Stimulated activated CD4-positive, alpha-beta T cell treated with anti-CD3 and anti-CD28 coated beads, Interleukin-1b, Interleukin-23, amount 100 ng/mL, for 48 hours (primary cell): Measurements from ENCODE around the gene PHKA2.

Experiments used
- DNase-seq: peaks from one replicate; pipeline ENCODE4 v3.0.0-alpha.2; 2020

The PHKA2 gene

DNA sequence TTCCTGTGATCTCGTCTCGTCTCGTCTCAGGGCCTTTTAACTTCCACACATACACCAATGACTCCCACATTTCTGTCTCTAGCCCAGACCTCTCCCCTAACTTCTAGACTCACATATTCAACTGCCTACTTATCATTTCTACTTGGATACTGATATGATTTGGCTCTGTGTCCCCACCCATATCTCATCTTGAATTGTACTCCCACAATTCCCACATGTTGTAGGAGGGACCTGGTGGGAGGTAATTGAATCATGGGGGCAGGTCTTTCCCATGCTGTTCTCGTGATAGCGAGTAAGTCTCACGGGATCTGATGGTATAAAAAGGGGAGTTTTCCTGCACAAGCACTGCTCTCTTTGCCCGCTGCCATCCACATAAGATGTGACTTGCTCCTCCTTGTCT lies 8.9 kb downstream of the PHKA2 start:
- no peak for DNase-seq

DNA sequence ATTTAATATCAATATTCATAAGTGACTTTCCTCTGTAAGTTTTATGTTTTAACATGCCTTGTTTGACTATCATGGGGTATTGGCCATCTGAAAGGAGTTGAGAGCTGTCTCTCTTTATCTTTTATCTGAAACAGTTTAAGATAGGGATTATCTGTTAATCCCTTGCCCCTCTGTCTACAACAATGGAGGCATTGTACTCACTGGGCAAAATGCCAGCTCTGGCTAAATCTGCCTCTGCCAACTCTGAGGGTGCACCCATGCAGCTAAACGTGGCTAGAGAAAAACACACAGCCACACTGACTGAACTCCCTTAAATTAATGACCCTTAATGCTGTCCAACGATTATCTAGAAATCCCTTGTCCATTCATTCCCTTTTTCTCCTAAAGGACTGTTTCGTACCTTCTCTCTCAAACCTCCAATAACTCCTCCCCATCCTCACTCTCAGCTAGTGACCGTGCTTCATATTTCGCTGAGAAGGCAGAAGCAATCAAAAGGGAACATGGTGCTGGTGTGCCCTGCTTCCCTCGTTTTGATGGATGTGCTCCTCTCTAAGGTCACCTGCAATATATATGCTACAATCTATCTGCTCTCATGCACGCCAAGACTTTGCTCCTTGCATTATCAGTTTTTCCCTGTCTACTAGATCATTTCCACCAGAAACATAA lies 10.3 kb downstream of the PHKA2 start:
- DNase-seq, result no peak

DNA sequence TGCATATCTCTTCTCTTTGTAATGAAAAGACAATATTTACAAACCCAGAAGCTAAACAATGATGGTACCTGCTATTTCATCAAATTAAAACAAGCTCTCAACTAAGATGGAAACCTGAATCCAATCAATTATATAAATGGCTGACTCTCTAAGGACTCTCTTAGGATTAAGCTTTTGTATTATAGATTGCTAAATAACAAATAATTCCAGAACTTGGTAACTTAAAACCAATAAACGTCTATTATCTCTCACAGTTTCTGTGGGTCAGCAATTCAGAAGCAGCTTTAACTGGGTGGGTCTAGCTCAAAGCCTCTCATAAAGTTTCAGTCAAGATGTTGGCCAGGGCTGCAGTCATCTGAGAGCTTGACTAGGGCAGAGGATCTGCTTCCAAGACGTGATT lies 12.4 kb downstream of the PHKA2 start:
- no peak for DNase-seq

DNA sequence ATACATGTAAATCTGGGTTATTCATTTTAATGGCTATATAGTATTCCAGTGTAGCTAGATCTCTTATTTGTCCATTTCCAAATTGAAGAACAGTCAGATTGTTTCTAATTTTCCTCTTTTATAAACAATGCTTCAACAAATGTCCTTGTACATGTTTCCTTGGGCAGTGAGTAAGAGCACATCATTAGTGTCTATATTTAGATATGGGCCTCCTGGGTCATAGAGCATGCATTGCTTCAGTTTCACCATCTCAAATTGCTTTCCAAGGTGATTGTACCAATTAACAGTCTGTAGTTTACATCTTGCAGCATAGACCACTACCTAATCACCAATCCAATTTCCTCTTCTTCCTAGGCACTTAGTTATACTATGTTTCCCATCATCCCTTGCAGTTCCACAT lies 13.4 kb downstream of the PHKA2 start:
- DNase-seq, result no peak

GRCh38 chrX:18966624-18967023 lies 17.3 kb downstream of the PHKA2 start:
- DNase-seq, result no peak

GRCh38 chrX:18964901-18965300 lies 19.0 kb downstream of the PHKA2 start:
- DNase-seq, result no peak

DNA sequence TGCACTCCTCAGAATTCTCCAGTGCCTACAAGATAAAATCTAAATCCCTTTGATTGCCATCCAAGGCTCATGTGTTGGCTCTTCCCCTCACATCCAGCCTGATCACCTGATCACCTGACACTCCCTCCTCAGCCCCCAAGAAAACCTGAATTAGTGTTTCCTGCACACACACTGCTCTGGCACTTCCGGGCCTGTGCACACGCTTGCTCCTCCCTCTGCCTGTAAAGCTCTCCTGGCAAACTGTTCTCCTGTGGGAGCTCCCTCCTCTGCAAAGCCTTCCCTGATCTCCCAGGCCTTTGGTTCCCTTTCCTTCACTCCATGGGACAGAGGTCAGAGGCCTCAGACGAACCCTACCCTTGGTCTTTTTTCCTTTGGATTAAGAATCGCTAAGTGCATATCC lies 19.9 kb downstream of the PHKA2 start:
- no peak for DNase-seq

- DNase-seq, result no peak
Observed at GRCh38 chrX:18962329-18962728, 21.6 kb downstream of the PHKA2 start.

GRCh38 chrX:18961686-18962085 lies 22.2 kb downstream of the PHKA2 start:
- DNase-seq, result no peak

DNA sequence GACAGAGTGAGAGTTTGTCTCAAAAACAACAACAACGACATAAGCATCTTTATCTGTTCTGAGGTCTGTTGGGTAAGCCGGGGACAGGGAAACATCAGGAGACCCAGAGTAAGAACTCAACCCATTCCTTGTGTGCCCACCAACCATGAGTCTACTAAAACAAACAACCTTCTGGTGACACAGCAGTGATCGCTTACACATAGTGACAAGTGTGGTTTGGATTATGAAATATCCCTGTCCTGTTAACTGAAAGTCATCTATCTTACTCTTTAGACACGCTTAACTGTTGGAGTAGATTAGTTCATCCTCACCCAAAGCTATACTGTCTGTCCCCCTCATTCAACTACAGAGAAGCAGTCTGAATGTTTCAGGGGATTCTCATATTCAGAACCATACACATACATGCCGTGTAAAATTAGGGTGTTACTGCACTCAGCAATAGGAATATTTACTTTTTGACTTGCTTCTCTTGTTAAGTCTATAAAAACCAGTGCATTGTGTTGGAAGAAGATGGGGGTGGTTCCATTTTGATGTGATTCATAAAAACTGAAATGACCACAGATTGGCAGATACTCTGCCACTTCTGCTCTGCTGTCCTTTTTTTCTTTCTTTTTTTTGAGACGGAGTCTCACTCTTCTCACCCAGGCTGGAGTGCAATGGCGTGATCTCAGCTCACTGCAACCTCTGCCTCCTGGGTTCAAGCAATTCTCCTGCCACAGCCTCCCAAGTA lies 27.4 kb downstream of the PHKA2 start:
- DNase-seq, result no peak

DNA sequence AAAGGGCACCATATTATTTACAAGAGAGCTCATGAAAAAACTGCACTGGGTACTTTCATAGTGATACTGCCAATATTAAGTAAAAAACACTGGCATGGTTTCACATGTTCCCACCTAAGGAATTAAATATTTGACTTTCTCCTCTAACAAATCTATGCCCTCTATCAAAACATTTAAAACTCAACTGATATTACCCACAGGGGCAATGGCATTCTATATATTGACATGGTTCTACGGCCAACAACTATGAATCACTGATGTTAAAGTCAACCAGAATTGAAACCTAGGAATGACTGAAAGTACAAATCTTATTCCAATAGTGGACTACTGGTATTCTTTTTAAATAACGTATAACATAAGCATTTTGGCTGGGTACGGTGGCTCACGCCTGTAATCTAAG lies 28.2 kb downstream of the PHKA2 start:
- DNase-seq, result no peak

GRCh38 chrX:18951032-18951431 lies 32.9 kb downstream of the PHKA2 start:
- no peak for DNase-seq

GRCh38 chrX:18949944-18950301 lies 34.0 kb downstream of the PHKA2 start:
- no peak for DNase-seq

DNA sequence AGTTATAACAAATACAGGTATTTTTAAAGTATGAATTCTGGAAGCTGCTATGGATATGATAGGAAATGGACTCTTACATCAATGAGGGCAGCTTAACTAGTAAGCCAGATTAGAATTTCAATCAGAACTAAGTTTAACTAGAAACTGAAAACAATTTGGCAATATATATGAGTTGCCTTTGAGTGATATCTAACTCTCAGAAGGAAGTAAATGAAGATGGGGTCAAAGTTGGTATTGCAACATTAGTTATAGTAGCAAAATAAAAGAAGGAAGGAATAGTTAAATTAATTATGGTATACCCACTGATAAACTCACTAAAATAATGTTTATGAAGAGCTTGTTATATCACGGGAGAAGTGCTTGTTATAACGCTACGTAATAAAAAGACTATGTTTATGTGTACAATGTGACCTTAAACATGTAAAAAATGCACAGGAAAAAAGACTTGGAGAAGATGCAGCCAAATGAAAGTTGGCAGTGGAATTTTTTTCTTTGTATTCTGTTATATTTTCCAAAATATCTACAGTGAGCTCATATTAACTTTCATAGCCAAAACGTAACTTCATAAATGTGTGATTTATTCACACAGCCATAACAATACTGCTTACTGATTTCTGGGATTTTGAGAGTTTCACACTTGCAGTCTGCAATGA lies 34.5 kb downstream of the PHKA2 start:
- DNase-seq, result no peak

- no peak for DNase-seq
Observed at GRCh38 chrX:18946611-18947010, 37.3 kb downstream of the PHKA2 start.

- DNase-seq, result no peak
Observed at GRCh38 chrX:18946157-18946556, 37.8 kb downstream of the PHKA2 start.

- no peak for DNase-seq
Observed at GRCh38 chrX:18945483-18945882, 38.4 kb downstream of the PHKA2 start.

DNA sequence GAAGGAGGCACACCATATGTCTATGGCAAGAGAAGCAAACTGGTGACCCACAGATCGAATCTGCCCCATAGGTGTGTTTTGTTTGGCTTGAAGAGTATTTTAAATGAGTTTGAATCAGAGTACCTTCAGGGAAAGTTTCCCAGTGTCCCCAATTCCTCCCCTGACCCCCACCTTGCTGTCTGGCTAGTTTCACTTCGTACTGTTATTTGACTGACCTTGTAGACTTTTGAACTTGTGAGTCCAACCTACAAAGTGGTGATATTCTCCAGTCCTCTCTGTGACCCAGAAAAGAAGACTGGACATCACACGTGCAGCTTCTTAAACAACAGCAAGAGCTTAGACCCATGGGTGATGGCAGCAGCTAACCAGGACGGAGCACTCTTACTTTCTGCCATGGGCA lies 39.4 kb downstream of the PHKA2 start:
- DNase-seq, result no peak

GRCh38 chrX:18941896-18942295 lies 42.0 kb downstream of the PHKA2 start:
- no peak for DNase-seq

GRCh38 chrX:18938710-18939109 lies 45.2 kb downstream of the PHKA2 start:
- no peak for DNase-seq

DNA sequence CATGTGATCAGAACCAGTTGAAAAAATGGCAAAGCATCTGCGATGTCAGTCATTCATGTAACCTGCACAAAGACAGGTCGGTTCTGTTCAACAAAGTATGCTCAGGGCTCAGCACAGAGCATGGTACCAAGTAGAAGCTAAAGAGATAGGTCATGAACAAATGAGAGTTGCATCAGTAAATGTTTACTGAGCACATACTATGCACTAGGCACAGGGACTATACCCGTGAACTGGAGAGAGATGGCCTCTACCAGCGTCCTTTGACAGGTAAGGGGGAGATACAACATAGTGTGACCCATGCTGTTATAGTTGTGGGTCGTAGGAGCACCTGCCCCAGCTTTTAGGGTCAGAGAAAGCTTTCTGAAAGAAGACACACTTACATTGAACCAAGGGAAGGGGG lies 46.7 kb downstream of the PHKA2 start:
- DNase-seq, result no peak

- DNase-seq, result no peak
Observed at GRCh38 chrX:18935893-18936292, 48.0 kb downstream of the PHKA2 start.

DNA sequence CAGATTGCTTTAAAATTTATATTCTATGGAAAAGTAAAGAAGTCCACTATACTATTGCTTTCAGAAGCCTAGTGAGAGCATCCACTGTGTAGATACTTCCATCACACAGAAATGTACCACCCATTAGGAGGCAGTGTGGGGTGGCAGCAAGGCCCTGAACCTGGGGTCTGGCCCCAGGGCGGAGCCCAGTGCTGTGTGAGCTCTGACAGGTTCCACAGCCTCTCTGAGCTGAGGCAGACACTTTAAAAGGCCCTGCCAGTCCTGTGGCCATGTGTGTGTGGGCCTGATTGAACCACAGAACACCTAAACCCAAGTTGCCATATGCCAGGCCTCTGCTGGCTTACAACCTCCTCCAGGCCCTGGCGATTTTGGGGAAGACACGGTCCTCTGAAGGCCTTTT lies 49.2 kb downstream of the PHKA2 start:
- DNase-seq, result no peak

DNA sequence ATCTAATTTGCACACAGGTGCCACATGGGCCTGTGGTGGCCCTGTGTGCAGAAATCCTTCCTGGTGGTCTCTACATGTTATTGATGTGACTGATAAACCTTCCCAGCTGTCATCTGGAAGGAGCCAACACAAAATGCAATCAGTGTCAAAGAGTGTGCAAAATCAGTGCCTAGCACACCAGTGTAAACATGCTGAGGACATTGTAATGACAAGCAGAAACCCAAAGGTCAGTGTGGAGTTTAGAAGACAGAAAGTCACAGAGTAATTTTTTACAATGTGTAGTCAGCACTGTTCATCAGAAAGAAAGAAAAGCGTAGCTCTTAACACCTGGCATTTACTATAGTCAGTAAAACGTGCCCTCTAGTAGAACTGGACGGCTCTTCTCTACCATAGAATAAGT lies 50.3 kb downstream of the PHKA2 start:
- DNase-seq, result no peak

DNA sequence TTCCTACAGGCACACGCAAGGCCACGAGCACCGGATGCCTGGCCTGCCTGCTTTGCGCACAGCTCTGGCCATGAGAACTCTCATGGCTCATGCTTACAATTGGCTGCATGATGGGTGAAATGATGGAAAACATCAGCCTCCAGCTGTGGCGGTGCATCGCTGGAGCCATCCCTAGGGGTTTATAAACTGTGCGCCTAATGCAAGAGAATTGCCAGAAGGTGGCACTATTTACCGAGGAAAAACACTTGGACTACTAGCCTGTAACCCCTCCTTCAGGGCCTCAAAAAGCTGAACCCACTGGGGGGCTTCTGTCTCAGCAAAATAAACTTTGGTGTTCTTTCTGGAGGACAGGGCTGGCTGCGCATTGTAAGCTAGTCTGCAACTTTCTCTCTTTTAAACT lies 51.9 kb downstream of the PHKA2 start:
- DNase-seq, result no peak
